Posterior cingulate gyrus (tissue), 11 donors: Measurements from ENCODE around the gene SETBP1.
"Not testable (repeated sequence)": the region's sequence is repeated elsewhere in the genome, so short reads cannot be mapped to it uniquely, and the experiment has no call there.

ENCODE experiments used
- DNase-seq, 10 donors: peaks; one replicate each; pipeline versions ENCODE4 v3.0.0 to v3.0.0-alpha.2; 2020 to 2021; ENCODE audit warnings: mixed read lengths in 3 of 10
- intact Hi-C: fragments of 100-400 bp; cut with DNase I; formaldehyde crosslinking; loops from one replicate; pipeline ENCODE4 v1.15.1; 2023

Gene SETBP1

DNA sequence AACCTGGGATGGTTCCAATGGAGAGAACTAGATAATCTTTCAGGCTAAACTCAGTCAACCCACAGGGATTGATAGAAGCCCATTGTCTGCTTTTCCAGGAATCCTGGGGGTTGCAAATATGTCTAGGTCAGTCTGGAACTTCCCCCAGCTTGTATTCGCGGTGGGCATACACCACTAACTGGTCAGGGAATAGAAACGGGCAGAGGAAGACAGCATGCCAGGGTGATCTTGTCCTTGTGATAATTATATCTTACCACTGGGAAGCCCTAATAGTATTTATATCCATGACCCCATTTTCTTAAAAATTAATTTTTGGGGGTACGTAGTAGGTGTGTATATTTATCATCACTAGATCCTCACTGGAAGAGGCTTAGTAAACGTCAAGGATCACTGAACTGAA, 101.9 kb downstream of the SETBP1 start:
- no peak for DNase-seq
- intact Hi-C loops: no loop called here

GRCh38 chr18:44783371-44783770, 102.7 kb downstream of the SETBP1 start:
- no peak for DNase-seq
- intact Hi-C loops: no loop called here

- DNase-seq: no peak
- intact Hi-C loops: no loop called here
Measured at GRCh38 chr18:44786257-44786656, 105.6 kb downstream of the SETBP1 start.

- intact Hi-C loops: no loop called here
- no peak for DNase-seq
Measured at GRCh38 chr18:44786688-44787087, 106.0 kb downstream of the SETBP1 start.

DNA sequence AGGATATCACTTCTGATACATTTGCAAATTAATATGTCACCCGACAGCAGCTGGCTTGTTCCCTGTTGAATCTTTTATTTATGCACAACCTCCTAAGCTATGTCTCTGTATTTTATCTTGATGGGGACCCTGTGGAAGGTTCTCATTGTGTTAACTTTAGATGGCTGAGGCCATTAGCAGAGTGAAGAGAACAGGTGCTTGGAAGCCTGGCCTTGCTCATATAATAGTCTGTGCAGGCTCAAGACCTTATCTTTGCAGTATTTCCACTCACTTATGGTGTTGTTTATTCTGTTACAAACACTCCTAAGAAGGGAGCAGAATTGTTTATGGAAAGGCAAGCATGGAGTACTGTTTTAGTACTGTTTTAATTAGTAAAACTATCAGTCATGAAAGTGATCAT, 107.6 kb downstream of the SETBP1 start:
- no peak for DNase-seq
- intact Hi-C loops: no loop called here

DNA sequence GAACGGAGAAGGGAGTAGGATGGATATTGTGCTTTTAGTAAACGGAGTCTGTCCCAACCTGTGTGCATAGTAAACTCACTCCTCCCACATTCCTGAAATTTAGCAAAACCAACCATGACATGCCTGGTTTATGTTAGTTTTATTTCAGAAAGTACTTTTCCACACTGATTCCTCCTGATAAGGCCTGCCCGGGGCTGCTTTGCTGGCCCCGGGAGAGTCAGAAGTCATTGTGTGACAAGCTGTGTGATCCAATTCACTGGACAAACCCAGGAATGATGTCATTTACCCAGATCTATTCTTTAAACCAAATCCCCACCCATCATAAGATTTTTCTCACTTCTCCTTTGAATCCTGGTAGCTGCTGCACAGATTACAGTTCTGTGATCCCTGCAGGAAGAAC, 109.0 kb downstream of the SETBP1 start:
- DNase-seq: no peak
- intact Hi-C loops: no loop called here

DNA sequence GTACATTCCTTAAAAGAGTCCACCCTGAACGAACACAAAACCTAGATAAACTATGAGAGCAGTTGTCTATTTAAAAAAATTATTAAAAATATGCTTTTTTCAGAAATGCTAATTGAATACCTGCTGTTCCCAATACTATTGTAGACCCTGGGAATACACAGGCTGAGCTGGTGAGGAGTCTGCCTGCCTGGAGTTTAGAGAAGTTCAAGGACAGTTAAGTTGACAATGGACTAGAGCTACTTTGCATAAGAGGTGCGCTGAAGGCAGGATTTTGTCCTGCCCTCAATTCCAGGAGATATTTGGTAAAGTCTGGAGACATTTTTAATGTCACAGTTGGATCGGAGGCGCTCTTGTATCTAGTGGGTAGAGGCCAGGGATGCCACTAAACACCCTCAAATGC, 110.2 kb downstream of the SETBP1 start:
- no peak for DNase-seq
- intact Hi-C loops: no loop called here

GRCh38 chr18:44791520-44791919, 110.8 kb downstream of the SETBP1 start:
- intact Hi-C loops: no loop called here
- no peak for DNase-seq

- no peak for DNase-seq
- intact Hi-C loops: no loop called here
Measured at GRCh38 chr18:44792456-44793061, 111.9 kb downstream of the SETBP1 start.

DNA sequence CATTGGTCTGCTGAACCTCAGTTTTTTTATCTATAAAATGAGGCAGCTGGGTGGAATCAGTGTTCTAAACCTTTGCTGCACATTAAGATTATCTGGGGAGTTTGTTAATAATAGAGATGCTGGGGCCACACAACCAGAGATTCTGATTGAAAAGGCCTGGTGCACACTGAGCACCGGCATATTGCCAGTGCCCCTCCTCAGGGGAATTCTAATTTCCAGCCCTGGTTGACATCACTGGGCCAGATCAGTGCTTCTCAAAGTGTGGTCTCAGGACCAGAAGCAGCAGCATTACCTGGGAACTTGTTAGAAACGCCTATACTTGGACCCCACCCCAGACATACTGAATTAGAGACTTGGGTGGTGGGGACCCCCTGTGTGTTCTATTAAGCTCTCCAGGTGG, 112.5 kb downstream of the SETBP1 start:
- no peak for DNase-seq
- intact Hi-C loops: no loop called here

- intact Hi-C loops: no loop called here
- no peak for DNase-seq
Measured at GRCh38 chr18:44793685-44794084, 113.0 kb downstream of the SETBP1 start.

DNA sequence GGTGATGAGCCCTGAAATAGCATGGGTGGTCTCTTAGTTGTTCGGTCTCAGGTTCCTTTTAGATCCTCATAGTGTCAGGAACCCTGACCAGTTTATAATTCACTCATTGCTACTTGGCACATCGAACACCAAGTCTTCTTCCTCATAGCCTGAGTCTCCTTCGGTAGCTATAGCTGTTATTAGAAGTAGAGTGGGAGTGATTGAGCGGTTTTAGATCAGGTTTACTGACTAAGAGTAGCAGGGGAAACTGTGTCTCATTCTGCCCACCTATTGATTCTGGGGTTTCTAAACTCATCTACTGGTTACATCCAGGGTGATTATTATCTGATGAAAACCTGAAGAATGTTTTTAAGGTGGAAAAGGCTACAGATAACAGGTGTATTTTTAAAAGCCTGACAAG, 114.6 kb downstream of the SETBP1 start:
- DNase-seq: no peak
- intact Hi-C loops: no loop called here

DNA sequence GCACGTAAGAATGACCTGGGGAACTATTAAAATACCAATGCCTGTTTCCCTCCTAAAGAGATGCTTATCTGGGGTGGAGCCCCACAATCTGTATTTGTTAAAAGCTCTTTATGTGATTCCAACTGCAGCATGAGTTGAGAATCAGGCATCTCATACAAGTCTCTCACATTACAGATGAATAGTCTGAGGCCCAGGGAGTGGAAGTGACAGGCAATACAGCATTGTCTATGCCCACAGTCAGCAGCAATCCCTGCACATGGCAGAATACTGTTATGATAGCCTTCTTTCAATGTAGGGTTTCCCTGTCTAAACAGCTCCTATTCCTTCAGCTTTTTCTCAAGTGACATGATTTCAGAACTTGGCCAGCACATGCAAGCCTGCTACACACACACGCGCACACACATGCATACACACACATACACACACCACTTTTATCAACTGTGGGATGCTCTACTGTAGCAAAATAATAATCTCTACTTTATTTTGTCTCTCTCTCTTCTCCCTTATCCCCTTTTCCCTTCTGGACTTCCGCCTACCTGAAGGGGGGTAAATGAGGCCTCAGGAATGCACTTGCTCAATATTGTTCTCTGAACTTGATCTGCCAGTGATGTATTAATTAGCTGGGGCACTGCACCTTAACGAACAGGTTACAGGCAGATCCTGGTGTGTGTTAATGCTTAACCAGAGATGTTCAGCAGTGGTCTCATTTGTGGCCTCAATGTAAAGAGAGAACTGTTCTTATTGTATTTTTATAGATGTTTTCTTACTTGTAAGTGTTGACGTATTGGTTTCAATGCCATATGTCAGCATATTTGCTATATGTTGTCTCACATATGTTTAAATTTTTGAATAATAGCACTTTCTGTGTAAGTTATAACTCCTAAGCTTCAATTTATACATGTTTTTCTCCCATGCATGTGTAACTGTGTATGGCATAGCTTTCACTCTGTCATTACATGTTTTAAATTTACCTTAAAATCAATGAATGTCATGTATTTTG, 116.0 kb downstream of the SETBP1 start:
- no peak for DNase-seq
- intact Hi-C loops: no loop called here

- intact Hi-C loops: no loop called here
- DNase-seq: no peak
Measured at GRCh38 chr18:44798433-44799048, 117.9 kb downstream of the SETBP1 start.

DNA sequence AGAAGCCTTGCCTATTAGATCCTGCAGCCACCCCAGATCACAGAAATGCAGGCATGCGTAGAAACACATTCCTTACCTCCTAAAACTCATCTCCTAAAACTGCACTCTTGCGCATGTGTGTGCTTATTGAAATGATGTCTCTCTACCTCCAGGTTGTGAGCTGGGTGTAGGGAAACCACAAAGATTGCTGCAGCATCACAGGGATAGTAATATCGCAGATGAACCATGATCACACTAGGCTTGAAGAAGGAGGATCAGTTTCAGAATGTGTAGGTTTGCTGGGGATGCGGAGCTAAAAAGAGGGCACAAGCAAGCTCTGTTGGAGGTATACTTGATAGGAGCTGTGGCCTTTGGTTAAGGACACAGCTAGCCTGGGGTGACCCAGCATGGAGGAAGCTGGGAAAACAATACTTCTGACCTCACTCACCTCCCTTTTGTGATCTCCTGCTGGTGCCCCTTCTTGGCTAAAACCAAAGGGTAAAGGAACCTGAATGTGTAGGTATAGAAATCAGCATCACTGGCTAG, 118.8 kb downstream of the SETBP1 start:
- DNase-seq: no peak
- intact Hi-C loops: no loop called here

DNA sequence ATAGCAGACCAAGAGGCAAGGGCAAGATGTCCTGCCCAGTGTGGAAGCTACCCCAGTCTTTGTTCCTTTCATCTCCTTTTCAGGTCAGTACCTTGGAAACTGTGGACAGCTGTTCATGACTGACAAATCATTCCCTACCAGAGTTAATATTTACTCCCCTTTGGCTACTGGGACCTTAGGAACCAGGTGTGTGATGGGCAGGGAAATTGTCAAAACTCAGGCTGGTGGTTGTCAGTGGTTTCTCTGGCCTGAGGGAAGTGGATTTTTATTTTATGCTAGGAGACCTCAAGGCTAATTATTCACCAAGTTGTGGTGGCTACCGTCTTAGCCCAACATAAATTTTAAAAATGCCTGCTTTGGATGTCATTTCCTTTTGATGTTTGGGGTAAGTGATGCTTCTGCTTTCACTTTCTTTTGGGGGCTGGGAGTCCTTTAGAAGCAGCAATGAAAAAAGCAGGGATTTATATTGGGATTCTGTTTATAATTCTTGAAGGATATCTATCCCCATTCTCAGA, 119.3 kb downstream of the SETBP1 start:
- DNase-seq: no peak
- intact Hi-C loops: no loop called here

GRCh38 chr18:44800766-44801165, 120.1 kb downstream of the SETBP1 start:
- intact Hi-C loops, DNase-seq: not testable (repeated sequence)

GRCh38 chr18:44801781-44802180, 121.1 kb downstream of the SETBP1 start:
- intact Hi-C loops: no loop called here
- no peak for DNase-seq

- intact Hi-C loops: no loop called here
- DNase-seq: no peak
Measured at GRCh38 chr18:44802508-44802907, 121.8 kb downstream of the SETBP1 start.

- intact Hi-C loops: no loop called here
- no peak for DNase-seq
Measured at GRCh38 chr18:44803019-44803650, 122.4 kb downstream of the SETBP1 start.

GRCh38 chr18:44804033-44804432, 123.3 kb downstream of the SETBP1 start:
- DNase-seq: no peak
- intact Hi-C loops: no loop called here
